HG02870 (cell line): ENCODE data around the gene CCDC88B.
A peak's percentile ranks its signal among the peaks of the same experiment; 100 is the strongest.
"Not testable (repeated sequence)": the region's sequence is repeated elsewhere in the genome, so short reads cannot be mapped to it uniquely, and the experiment has no call there.

ENCODE experiments used
- ATAC-seq: cut with Tn5 transposase; IDR thresholded peaks from one replicate; pipeline ENCODE4 v1.9.1; 2021; ENCODE audit warnings: mild to moderate bottlenecking, moderate library complexity; ENCODE audit not compliant: unreplicated experiment

Gene CCDC88B

GRCh38 chr11:64318766-64319761, 20.9 kb upstream of the CCDC88B start:
- ATAC-seq, result no peak

- no peak for ATAC-seq
Observed at GRCh38 chr11:64320556-64320955, 19.4 kb upstream of the CCDC88B start.

- no peak for ATAC-seq
Observed at GRCh38 chr11:64321026-64321425, 19.0 kb upstream of the CCDC88B start.

- ATAC-seq, result no peak
Observed at GRCh38 chr11:64321533-64321932, 18.5 kb upstream of the CCDC88B start.

- no peak for ATAC-seq
Observed at GRCh38 chr11:64322925-64323260, 17.1 kb upstream of the CCDC88B start.

GRCh38 chr11:64323373-64323772, 16.6 kb upstream of the CCDC88B start:
- ATAC-seq, result no peak

- not testable (repeated sequence) for ATAC-seq
Observed at GRCh38 chr11:64323984-64324383, 16.0 kb upstream of the CCDC88B start.

- no peak for ATAC-seq
Observed at GRCh38 chr11:64324692-64325469, 15.1 kb upstream of the CCDC88B start.

- ATAC-seq, result no peak
Observed at GRCh38 chr11:64327375-64327774, 12.6 kb upstream of the CCDC88B start.

- no peak for ATAC-seq
Observed at GRCh38 chr11:64327993-64328392, 12.0 kb upstream of the CCDC88B start.

- ATAC-seq, result no peak
Observed at GRCh38 chr11:64330888-64331287, 9.1 kb upstream of the CCDC88B start.

- peak; percentile 48 for ATAC-seq
Observed at GRCh38 chr11:64331569-64332371, 8.2 kb upstream of the CCDC88B start.

GRCh38 chr11:64333556-64333955, 6.4 kb upstream of the CCDC88B start:
- ATAC-seq, result no peak

- peak; percentile 71 for ATAC-seq
Observed at GRCh38 chr11:64334764-64335735, 5.0 kb upstream of the CCDC88B start.

GRCh38 chr11:64337538-64338249, 2.3 kb upstream of the CCDC88B start:
- no peak for ATAC-seq

- no peak for ATAC-seq
Observed at GRCh38 chr11:64338716-64339115, 1.3 kb upstream of the CCDC88B start.

GRCh38 chr11:64339286-64339685, 718 bp upstream of the CCDC88B start:
- ATAC-seq, result no peak

- ATAC-seq, result no peak
Observed at GRCh38 chr11:64340671-64341335, 799 bp downstream of the CCDC88B start.

GRCh38 chr11:64341429-64341828, 1.4 kb downstream of the CCDC88B start:
- no peak for ATAC-seq
